Keratinocyte (primary cell): ENCODE measurements around the gene TMPRSS13. TPM values are rescaled to one million over a fixed set of nuclear protein-coding genes. Genes with fewer than 3 reads are reported as not detected.

Experiments
- DNase-seq: peaks from one replicate; pipeline ENCODE4 v3.0.0-alpha.2; 2011; ENCODE audit warnings: low read depth, missing footprints, low spot score
- FAIRE-seq: peaks from 2 replicates; lab custom pipeline; 2011; peaks lifted over from hg19 to GRCh38; lab: Jason Lieb, UNC
- H2AFZ ChIP-seq: 2 replicates; pipeline ENCODE4 v1.6.0; 2012; ENCODE audit warnings: low read length, control low read depth, inconsistent platforms; ENCODE audit not compliant: control insufficient read depth
- H3K27ac ChIP-seq: 2 replicates; pipeline ENCODE4 v1.5.1; 2011; ENCODE audit warnings: low read length; ENCODE audit not compliant: control insufficient read depth, insufficient read depth
- H3K27me3 ChIP-seq: 3 replicates; pipeline ENCODE4 v1.6.0; 2011; ENCODE audit warnings: low read length; ENCODE audit not compliant: control insufficient read depth, insufficient read depth; ENCODE audit errors: extremely low read depth
- H3K36me3 ChIP-seq, 2 experiments: 2 replicates in 1 of 2; 3 replicates in 1 of 2; pipeline ENCODE4 v1.5.1; 2011; ENCODE audit warnings: low read length in 2 of 2, mild to moderate bottlenecking in 1 of 2; ENCODE audit not compliant: control insufficient read depth in 2 of 2, insufficient read depth in 2 of 2; ENCODE audit errors: extremely low read depth in 1 of 2
- H3K4me1 ChIP-seq: 3 replicates; pipeline ENCODE4 v1.5.1; 2011; ENCODE audit warnings: low read length; ENCODE audit not compliant: control insufficient read depth, insufficient read depth; ENCODE audit errors: extremely low read depth
- H3K4me2 ChIP-seq: 3 replicates; pipeline ENCODE4 v1.6.0; 2011; ENCODE audit warnings: low read depth, low read length; ENCODE audit not compliant: control insufficient read depth, insufficient read depth; ENCODE audit errors: extremely low read depth
- H3K4me3 ChIP-seq, 3 experiments: fragments of 200-600 bp in 1 of 3; sonication (generic) in 1 of 3; 2 replicates in 2 of 3; 3 replicates in 1 of 3; pipeline ENCODE4 v1.5.1; 2011 to 2016; ENCODE audit warnings: low read length in 3 of 3, mild to moderate bottlenecking in 3 of 3, control low read depth in 2 of 3, inconsistent platforms in 1 of 3, low read depth in 1 of 3, mixed read lengths in 1 of 3, mixed run types in 1 of 3, moderate library complexity in 1 of 3; ENCODE audit not compliant: control insufficient read depth in 2 of 3, insufficient read depth in 2 of 3; ENCODE audit errors: extremely low read depth in 1 of 3
- H3K79me2 ChIP-seq: 2 replicates; pipeline ENCODE4 v1.6.0; 2012; ENCODE audit warnings: low read length; ENCODE audit not compliant: control insufficient read depth, insufficient read depth
- H3K9ac ChIP-seq: 3 replicates; pipeline ENCODE4 v1.6.0; 2011; ENCODE audit warnings: low read length; ENCODE audit not compliant: control insufficient read depth, insufficient read depth; ENCODE audit errors: extremely low read depth
- H3K9me1 ChIP-seq: 3 replicates; pipeline ENCODE4 v1.6.0; 2011; ENCODE audit warnings: low read length; ENCODE audit not compliant: control insufficient read depth, insufficient read depth; ENCODE audit errors: extremely low read depth
- H3K9me3 ChIP-seq: 2 replicates; pipeline ENCODE4 v1.5.1; 2012; ENCODE audit warnings: low read depth, low read length; ENCODE audit not compliant: control insufficient read depth
- H4K20me1 ChIP-seq: 3 replicates; pipeline ENCODE4 v1.6.0; 2011; ENCODE audit warnings: low read length; ENCODE audit not compliant: control insufficient read depth, insufficient read depth; ENCODE audit errors: extremely low read depth
- EZH2 ChIP-seq: IDR thresholded peaks from one replicate; pipeline ENCODE4 v1.6.1; 2012; ENCODE audit warnings: inconsistent platforms, mild to moderate bottlenecking, low read length, moderate library complexity
- dilution Hi-C: fragments of 300-500 bp; cut with MboI; formaldehyde crosslinking; loops from one replicate; pipeline ENCODE4 v1.7.0; 2020; ENCODE audit warnings: low sequenced_read_pairs; ENCODE audit not compliant: extremely low pct_ligation_motif_present
- polyA plus RNA-seq, 5 experiments: library from polyadenylated mRNA; depleted of rRNA in 3 of 5; stranded (reverse) in 3 of 5; stranded (forward) in 1 of 5; unstranded in 1 of 5; fragments of >200 nt; gene quantifications; 1 replicate in 1 of 5; 2 replicates in 3 of 5; 3 replicates in 1 of 5; pipeline versions ENCODE4 v1.2.1 to v1.2.3, GENCODE V29; 2011 to 2012; ENCODE audit warnings: missing spikeins in 2 of 5, low read depth in 1 of 5, low replicate concordance in 1 of 5
- TF ChIP-seq, protein P1 (sequence below), 3 experiments: IDR thresholded peaks in 1 of 3; conservative IDR thresholded peaks in 1 of 3; optimal IDR thresholded peaks in 1 of 3; 2 replicates in 2 of 3; 3 replicates in 1 of 3; pipeline versions ENCODE3 to v1.5.1; 2011; ENCODE audit warnings: low read length in 3 of 3, mild to moderate bottlenecking in 3 of 3, moderate library complexity in 2 of 3, control low read depth in 1 of 3, inconsistent platforms in 1 of 3; ENCODE audit not compliant: insufficient read depth in 2 of 3; ENCODE audit errors: extremely low read depth in 1 of 3

TMPRSS13 gene
- polyA plus RNA-seq, 1 donor (not counting 4 experiments of a cell fraction or from before 2014, with no cell fraction given) = 1.8 TPM

DNA sequence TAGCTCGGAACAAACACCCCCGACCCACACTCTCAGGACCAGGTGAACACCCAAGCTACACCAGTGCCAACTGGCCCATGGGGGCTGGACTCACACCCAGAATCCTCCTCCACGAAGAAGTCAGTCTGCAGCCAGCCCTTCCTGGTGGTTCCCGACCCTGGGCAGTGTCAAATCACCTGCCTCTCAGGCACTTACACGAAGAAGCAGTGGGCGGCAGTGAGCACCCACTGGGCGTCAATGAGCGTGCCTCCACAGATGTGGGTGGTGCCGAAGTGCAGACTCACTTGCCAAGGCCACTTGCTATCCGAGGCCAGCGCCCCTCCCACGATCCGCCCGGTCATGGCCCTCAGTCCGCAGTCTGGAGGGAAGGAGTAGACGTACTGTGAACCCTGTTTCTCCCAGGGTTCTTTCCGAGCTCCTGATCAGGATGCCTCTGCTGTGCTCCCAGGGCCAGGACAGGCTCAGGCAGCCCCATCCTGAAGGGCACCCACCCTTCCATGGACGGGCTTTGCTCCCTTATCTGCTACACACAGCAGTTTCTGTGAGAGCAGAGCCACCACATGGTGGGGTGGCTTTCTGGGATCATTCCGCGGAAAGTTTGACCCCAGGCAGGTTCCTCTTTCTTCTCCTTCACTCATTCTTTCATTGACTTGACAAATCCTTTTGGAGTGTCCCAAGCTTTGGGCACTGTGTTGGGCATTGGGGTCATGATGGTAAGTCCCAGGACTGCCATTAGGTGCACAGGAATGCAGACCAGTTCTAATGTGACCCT lies 19.4 kb downstream of the TMPRSS13 start:
- no peaks in the 10 kb centered on the region for H3K9me3 ChIP-seq
- dilution Hi-C loops = no loop called here
- H3K27me3 ChIP-seq = peaks cover 9% of the 10 kb centered on the region
- H3K4me2 ChIP-seq = no peak overlapping the region
- H3K4me3 ChIP-seq = no peak overlapping the region
- no peak for TF ChIP-seq EZH2
- TF ChIP-seq, protein P1, sequence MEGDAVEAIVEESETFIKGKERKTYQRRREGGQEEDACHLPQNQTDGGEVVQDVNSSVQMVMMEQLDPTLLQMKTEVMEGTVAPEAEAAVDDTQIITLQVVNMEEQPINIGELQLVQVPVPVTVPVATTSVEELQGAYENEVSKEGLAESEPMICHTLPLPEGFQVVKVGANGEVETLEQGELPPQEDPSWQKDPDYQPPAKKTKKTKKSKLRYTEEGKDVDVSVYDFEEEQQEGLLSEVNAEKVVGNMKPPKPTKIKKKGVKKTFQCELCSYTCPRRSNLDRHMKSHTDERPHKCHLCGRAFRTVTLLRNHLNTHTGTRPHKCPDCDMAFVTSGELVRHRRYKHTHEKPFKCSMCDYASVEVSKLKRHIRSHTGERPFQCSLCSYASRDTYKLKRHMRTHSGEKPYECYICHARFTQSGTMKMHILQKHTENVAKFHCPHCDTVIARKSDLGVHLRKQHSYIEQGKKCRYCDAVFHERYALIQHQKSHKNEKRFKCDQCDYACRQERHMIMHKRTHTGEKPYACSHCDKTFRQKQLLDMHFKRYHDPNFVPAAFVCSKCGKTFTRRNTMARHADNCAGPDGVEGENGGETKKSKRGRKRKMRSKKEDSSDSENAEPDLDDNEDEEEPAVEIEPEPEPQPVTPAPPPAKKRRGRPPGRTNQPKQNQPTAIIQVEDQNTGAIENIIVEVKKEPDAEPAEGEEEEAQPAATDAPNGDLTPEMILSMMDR (optimal IDR thresholded peaks at IDR 0.05 in 1 of 3, IDR thresholded peaks at IDR 0.05 in 1 of 3, conservative IDR thresholded peaks at IDR 0.05 in 1 of 3; ENCODE audit: extremely low read depth in 1 of 3, insufficient read depth in 2 of 3, low read length in 3 of 3) = no peak
- no peak overlapping the region for H3K27ac ChIP-seq
- DNase-seq (no peak), FAIRE-seq (no peak)
- H4K20me1 ChIP-seq = no peaks in the 10 kb centered on the region
- no peak overlapping the region for H3K9ac ChIP-seq
- H3K79me2 ChIP-seq = no peaks in the 10 kb centered on the region
- H2AFZ ChIP-seq = no peak overlapping the region
- H3K36me3 ChIP-seq = no peaks in the 10 kb centered on the region
- peaks cover 12% of the 10 kb centered on the region for H3K4me1 ChIP-seq
- H3K9me1 ChIP-seq = no peaks in the 10 kb centered on the region

DNA sequence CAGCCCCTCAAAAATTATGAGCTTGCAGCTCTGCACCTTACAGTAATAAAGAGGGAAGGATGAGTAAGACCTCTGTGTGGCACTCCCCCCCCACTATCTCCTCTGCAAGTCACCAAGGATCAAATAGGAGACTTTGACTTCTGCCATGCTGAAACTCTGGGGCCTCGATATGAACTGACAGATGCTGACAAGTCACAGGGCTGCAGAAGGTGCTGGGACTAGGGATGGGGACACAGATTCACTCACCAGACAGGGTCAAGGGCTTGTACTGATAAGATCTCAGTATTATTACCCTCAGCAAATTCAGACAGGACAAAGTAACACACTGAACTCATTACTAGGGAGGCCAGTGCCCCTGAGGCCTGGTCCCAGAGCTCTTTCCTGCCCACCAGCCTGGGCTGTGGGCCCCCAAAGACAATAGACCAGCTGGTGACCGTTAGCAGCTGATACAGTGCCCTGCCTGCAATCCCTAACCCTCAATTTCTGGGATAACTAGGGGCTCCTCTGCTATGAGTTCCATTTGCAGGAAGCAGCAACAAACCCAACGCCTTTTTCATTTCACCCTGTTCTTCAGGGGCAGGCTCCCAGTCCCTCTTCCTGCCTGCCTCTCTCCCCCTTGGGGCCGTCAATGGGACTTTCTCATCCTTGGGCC lies 20.1 kb downstream of the TMPRSS13 start:
- no peak overlapping the region for H3K4me2 ChIP-seq
- H3K9me1 ChIP-seq = no peaks in the 10 kb centered on the region
- peaks cover 12% of the 10 kb centered on the region for H3K4me1 ChIP-seq
- H3K27me3 ChIP-seq = peaks cover 4% of the 10 kb centered on the region
- no peak overlapping the region for H3K27ac ChIP-seq
- no peaks in the 10 kb centered on the region for H3K9me3 ChIP-seq
- dilution Hi-C loops = no loop called here
- no peak overlapping the region for H3K9ac ChIP-seq
- FAIRE-seq (no peak), DNase-seq (no peak)
- no peaks in the 10 kb centered on the region for H3K36me3 ChIP-seq
- TF ChIP-seq, protein P1 (optimal IDR thresholded peaks at IDR 0.05 in 1 of 3, IDR thresholded peaks at IDR 0.05 in 1 of 3, conservative IDR thresholded peaks at IDR 0.05 in 1 of 3; ENCODE audit: extremely low read depth in 1 of 3, insufficient read depth in 2 of 3, low read length in 3 of 3) = no peak
- no peak for TF ChIP-seq EZH2
- no peaks in the 10 kb centered on the region for H3K79me2 ChIP-seq
- no peaks in the 10 kb centered on the region for H4K20me1 ChIP-seq
- H2AFZ ChIP-seq = no peak overlapping the region
- H3K4me3 ChIP-seq = no peak overlapping the region
